Neural cell (in vitro differentiated cells): ENCODE measurements around the gene PCIF1. TPM values are rescaled to one million over a fixed set of nuclear protein-coding genes. Genes with fewer than 3 reads are reported as not detected.
"Not testable (repeated sequence)": the region's sequence is repeated elsewhere in the genome, so short reads cannot be mapped to it uniquely, and the experiment has no call there.

Experiments used
- H2AFZ ChIP-seq: fragments of 200-600, 300-800 bp; sonication (generic), shearing (Covaris generic); 2 replicates; pipeline ENCODE4 v1.6.0; 2014; ENCODE audit warnings: low read depth, mild to moderate bottlenecking, antibody characterized with exemption, low read length, moderate library complexity
- H3F3A ChIP-seq: fragments of 200-600 bp; shearing (Covaris generic); 2 replicates; pipeline ENCODE4 v1.6.1; 2016; ENCODE audit warnings: mild to moderate bottlenecking, moderate library complexity, mixed read lengths, antibody characterized with exemption, low read length; ENCODE audit not compliant: insufficient read depth, poor library complexity, severe bottlenecking
- H3K27ac ChIP-seq: fragments of 200-600, 300-800 bp; sonication (generic), shearing (Covaris generic); 2 replicates; pipeline ENCODE4 v1.5.1; 2014; ENCODE audit warnings: mild to moderate bottlenecking, low read length, moderate library complexity
- H3K27me3 ChIP-seq: fragments of 300-800, 200-600 bp; sonication (generic), shearing (Covaris generic); 2 replicates; pipeline ENCODE4 v1.6.0; 2014; ENCODE audit warnings: mild to moderate bottlenecking, low read depth, low read length, moderate library complexity; ENCODE audit not compliant: insufficient read depth
- H3K36me3 ChIP-seq: fragments of 300-800, 200-600 bp; sonication (generic), shearing (Covaris generic); 2 replicates; pipeline ENCODE4 v1.5.1; 2014; ENCODE audit warnings: mild to moderate bottlenecking, antibody characterized with exemption, low read length, moderate library complexity; ENCODE audit not compliant: insufficient read depth
- H3K4me2 ChIP-seq: fragments of 300-800, 200-600 bp; sonication (generic), shearing (Covaris generic); 2 replicates; pipeline ENCODE4 v1.6.0; 2014; ENCODE audit warnings: mild to moderate bottlenecking, low read length
- H3K4me3 ChIP-seq: fragments of 300-800, 200-600 bp; sonication (generic), shearing (Covaris generic); 2 replicates; pipeline ENCODE4 v1.5.1; 2014; ENCODE audit warnings: mild to moderate bottlenecking, low read length, moderate library complexity
- H3K79me2 ChIP-seq: fragments of 200-600 bp; shearing (Covaris generic); replicated peaks from 2 replicates; pipeline ENCODE4 v1.6.0; 2014; ENCODE audit warnings: mild to moderate bottlenecking, low read length, moderate library complexity; ENCODE audit not compliant: insufficient read depth
- H3K9ac ChIP-seq: fragments of 300-800, 200-600 bp; sonication (generic), shearing (Covaris generic); 2 replicates; pipeline ENCODE4 v1.6.1; 2016; ENCODE audit warnings: mild to moderate bottlenecking, low read length, mixed read lengths
- H3K9me2 ChIP-seq: fragments of 200-600 bp; shearing (Covaris generic); 2 replicates; pipeline ENCODE4 v1.6.1; 2016; ENCODE audit warnings: mild to moderate bottlenecking, low read length, mixed read lengths; ENCODE audit not compliant: insufficient read depth
- H3K9me3 ChIP-seq: fragments of 200-600, 300-800 bp; sonication (generic), shearing (Covaris generic); 2 replicates; pipeline ENCODE4 v1.6.1; 2016; ENCODE audit warnings: mild to moderate bottlenecking, mixed run types, low read length, moderate library complexity, mixed read lengths
- H4K20me1 ChIP-seq: fragments of 200-600 bp; shearing (Covaris generic); 2 replicates; pipeline ENCODE4 v1.6.1; 2016; ENCODE audit warnings: mild to moderate bottlenecking, mixed run types; ENCODE audit not compliant: insufficient read depth
- EP300 ChIP-seq: fragments of 450-650 bp; conservative IDR thresholded peaks from 2 replicates; pipeline ENCODE4 v1.6.1; 2014; ENCODE audit warnings: antibody characterized with exemption, mild to moderate bottlenecking, moderate library complexity; ENCODE audit not compliant: poor library complexity, severe bottlenecking
- POLR2AphosphoS5 ChIP-seq: IDR thresholded peaks from 2 replicates; pipeline ENCODE4 v1.6.1; 2012
- RAD21 ChIP-seq: fragments of 450-650 bp; conservative IDR thresholded peaks from 2 replicates; pipeline ENCODE4 v1.6.1; 2014; ENCODE audit warnings: antibody characterized with exemption, mild to moderate bottlenecking, moderate library complexity
- REST ChIP-seq: IDR thresholded peaks from 2 replicates; pipeline ENCODE4 v1.6.1; 2012; ENCODE audit warnings: borderline replicate concordance
- SMC3 ChIP-seq: fragments of 450-650 bp; conservative IDR thresholded peaks from 2 replicates; pipeline ENCODE4 v1.6.1; 2014; ENCODE audit warnings: antibody characterized with exemption, mild to moderate bottlenecking, moderate library complexity; ENCODE audit not compliant: poor library complexity
- TAF1 ChIP-seq: IDR thresholded peaks from 2 replicates; pipeline ENCODE4 v1.6.1; 2012; ENCODE audit warnings: low read depth
- polyA plus RNA-seq: library from polyadenylated mRNA; depleted of rRNA; stranded (reverse); fragments of >200 nt; gene quantifications from 2 replicates; pipeline ENCODE4 v1.2.3, GENCODE V29; 2014

Gene PCIF1
- polyA plus RNA-seq, 1 donor from 2014 or later: 28.3 TPM

GRCh38 chr20:45953672-45954071 is 19.2 kb downstream of the PCIF1 start:
- TF ChIP-seq EP300 (no peak), SMC3 (no peak), RAD21 (no peak), POLR2AphosphoS5 (no peak)
- no peaks in the 10 kb centered on the region for H4K20me1 ChIP-seq
- no peaks in the 10 kb centered on the region for H3K9me3 ChIP-seq
- no peak overlapping the region for H3K4me3 ChIP-seq
- no peaks in the 10 kb centered on the region for H3K79me2 ChIP-seq
- H3K27ac ChIP-seq: no peak overlapping the region
- H3K36me3 ChIP-seq: peaks cover 10% of the 10 kb centered on the region
- H2AFZ ChIP-seq: no peak overlapping the region
- no peaks in the 10 kb centered on the region for H3F3A ChIP-seq
- H3K9me2 ChIP-seq: no peaks in the 10 kb centered on the region
- H3K9ac ChIP-seq: no peak overlapping the region
- H3K27me3 ChIP-seq: no peaks in the 10 kb centered on the region
- H3K4me2 ChIP-seq: no peak overlapping the region

GRCh38 chr20:45956326-45956725 is 21.8 kb downstream of the PCIF1 start:
- H3K9me2 ChIP-seq, H3K36me3 ChIP-seq, H4K20me1 ChIP-seq, H3K4me3 ChIP-seq, H2AFZ ChIP-seq, H3K27me3 ChIP-seq, H3K9me3 ChIP-seq, H3K9ac ChIP-seq, H3K27ac ChIP-seq, H3F3A ChIP-seq, H3K4me2 ChIP-seq, H3K79me2 ChIP-seq: not testable (repeated sequence)

GRCh38 chr20:45957021-45957941 is 22.8 kb downstream of the PCIF1 start:
- TF ChIP-seq REST (no peak), TAF1 (no peak), RAD21 (no peak)
- no peak overlapping the region for H2AFZ ChIP-seq

More at GRCh38 chr20:45957021-45957941, 22.8 kb downstream of the PCIF1 start:
- Histone ChIP-seq H3K9me3 (no peaks in the 10 kb centered on the region), H3K27ac (no peak overlapping the region), H3K9me2 (no peaks in the 10 kb centered on the region), H3K4me3 (no peak overlapping the region), H4K20me1 (no peaks in the 10 kb centered on the region), H3F3A (no peaks in the 10 kb centered on the region), H3K36me3 (no peaks in the 10 kb centered on the region), H3K4me2 (no peak overlapping the region), H3K79me2 (no peaks in the 10 kb centered on the region), H3K9ac (no peak overlapping the region), H3K27me3 (no peaks in the 10 kb centered on the region)
